Endometrial microvascular endothelial cells (primary cell): Measurements from ENCODE around the gene SLC27A5. TPM values are rescaled to one million over a fixed set of nuclear protein-coding genes. Genes with fewer than 3 reads are reported as not detected.

Experiments used
- in situ Hi-C: cut with HindIII; loops from 2 replicates; pipeline ENCODE4 v1.10.0; 2017; ENCODE audit warnings: low sequenced_read_pairs, low pct_unique_long_range_greater_than_20kb; ENCODE audit errors: inconsistent ontology term
- total RNA-seq: library from RNA; depleted of rRNA; stranded (reverse); fragments of >200 nt; gene quantifications from one replicate; pipeline ENCODE4 v1.2.3, GENCODE V29; 2015; ENCODE audit errors: inconsistent ontology term

The SLC27A5 gene
- total RNA-seq, 1 donor from 2014 or later = 13.9 TPM

DNA sequence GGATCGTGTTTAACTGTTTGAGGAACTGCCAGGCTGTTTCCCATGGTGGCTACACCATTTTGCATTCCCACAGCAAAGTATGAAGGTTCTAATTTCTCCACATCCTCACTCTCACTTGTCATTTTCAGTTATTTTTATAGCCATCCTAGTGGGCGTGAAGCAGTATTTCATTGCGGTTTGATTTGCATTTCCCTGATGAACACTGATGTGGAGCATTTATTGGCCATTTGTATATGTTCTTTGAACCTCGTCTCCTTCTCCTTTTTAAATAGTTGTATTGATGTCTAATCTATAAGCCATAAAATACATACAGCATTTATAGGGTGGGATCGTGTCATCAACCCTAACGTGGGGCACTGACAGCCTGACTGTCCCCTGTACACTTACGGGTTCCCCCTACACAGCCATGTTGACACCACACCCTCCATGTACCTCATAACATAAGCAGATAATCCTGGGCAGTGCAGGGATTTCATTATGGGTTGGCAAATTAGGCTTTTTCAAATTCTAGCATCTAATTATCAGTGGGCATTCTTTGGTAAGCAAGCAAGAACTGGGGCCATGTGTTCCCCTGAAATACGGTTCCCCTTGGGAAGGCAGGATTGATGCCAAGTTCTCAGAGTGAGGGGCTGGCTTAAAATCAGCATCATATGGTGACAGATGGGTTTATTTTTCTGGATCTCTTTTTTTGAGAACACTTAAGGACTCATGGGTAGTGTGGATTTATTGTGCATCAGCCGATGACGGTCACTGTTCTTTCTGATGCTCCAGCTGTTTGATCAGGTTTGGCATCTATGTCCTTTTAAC lies 19.4 kb upstream of the SLC27A5 start:
- in situ Hi-C loops = no loop called here

DNA sequence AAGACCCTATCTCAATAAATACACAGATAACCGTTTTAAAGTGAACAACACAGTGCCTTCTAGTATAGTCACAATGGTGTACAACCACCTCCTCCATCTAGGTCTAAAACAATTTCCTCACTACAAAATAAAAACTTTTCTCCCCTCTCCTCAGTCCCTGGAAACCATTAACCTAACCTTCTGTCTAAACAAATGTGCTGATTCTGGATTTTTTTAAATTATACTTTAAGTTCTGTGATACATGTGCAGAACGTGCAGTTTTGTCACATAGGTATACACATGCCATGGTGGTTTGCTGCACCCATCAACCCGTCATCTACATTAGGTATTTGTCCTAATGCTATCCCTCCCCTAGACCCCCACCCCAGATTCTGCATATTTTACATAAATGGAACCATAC lies 17.6 kb upstream of the SLC27A5 start:
- in situ Hi-C loops = no loop called here

DNA sequence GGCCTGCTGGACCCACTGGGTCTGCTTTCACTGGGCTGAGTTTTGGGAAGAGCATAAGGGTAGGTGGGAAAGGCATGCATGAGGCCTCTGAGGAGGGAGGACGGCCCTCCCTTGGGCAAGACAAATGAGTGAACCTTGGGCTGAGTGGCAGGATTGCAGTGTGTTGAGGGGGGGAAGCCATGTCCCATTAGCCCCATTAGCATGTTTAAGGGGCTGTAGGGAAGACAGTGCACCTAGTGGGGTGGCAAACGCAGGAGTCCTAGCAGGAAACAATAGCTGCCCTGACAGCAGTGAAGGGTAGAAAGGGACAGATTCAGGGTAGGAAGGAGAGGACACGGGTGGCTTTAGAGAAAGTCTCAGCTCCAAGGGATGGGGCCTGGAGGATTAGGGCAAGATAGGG lies 10.9 kb upstream of the SLC27A5 start:
- in situ Hi-C loops = no loop called here

DNA sequence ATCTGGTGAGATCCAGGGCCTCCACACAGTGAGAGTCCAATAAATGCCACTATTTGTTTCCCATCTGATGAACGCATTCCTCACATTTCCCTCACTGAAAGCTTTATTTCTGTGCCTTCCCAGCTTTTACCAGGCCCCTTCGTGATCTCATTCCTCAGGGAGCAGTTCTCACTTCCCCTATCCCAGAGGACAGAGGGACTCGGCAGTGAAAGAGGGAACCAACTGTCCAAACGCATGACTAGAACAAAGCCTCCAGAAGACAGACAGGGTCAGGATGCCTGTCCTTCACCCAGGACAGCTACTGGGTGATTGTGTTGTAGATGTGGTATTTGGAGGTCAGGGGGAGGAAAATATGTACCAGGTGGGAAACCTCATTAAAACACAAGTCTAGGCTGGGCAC lies 9.9 kb upstream of the SLC27A5 start:
- in situ Hi-C loops = no loop called here

DNA sequence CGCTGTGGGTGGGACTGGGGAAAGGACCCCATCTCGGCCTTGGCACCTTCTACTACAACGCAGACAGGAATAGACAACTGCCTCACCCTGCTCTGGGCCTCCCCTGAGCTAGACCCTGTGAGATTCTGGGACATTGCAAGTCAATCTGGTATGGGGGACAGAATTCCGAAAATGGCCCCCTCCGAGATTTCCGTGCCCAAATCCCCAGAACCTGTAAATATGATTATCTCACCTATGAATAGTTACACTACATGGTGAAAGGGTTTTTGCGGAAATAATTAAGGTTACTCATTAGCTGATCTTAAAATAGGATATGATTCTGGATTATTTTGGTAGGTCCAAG lies 8.4 kb upstream of the SLC27A5 start:
- in situ Hi-C loops = no loop called here

DNA sequence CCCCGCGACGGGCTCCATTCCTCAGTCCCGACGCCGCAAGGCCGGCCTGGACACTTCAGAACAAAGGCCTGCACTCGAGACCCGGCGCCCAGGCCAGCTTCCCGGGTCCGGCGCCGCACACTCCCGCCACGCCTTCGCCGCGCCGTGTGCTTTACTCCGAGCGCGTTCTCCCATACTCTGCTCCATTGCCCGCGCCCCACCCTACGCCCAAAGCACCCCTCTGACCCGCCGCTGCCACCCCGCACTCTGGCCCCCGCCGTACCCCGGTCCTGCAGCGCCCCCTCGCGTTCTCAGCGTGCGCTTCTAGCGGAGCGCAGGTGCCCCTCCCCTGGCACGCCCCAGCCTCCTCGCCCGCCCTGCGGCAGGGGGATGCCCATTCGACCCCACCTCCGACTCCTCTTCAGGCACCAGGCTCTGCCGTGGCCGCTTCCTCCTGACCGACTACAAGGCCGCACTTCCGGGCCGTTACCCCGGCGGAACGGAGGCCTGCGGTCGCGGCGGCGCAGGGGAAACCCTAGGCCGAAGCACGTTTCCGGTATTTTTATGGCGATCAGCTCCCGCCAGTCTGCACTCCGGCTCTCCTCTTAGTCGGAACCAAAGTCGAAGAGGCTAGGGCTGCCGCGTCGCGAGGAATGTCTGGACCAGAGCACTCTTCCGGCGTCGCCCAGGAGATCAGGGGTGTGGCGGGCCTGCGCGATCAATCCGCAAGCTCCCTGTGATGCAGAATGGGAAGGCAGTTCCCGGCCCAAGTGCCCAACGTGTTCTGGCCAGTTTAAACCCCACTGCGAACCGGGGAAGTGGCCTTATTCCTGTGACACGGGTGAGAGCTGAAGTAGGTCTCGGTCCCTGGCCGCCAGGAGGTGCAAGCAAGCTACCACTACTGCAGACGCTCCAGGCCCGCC lies 7.8 kb upstream of the SLC27A5 start, which contains the start of gene ZBTB45:
ZBTB45 (minus strand) TSS at position 456 of the 902 bp plus-strand sequence. CDS start 2,137 bp downstream, outside the sequence.
- in situ Hi-C loops = no loop called here

DNA sequence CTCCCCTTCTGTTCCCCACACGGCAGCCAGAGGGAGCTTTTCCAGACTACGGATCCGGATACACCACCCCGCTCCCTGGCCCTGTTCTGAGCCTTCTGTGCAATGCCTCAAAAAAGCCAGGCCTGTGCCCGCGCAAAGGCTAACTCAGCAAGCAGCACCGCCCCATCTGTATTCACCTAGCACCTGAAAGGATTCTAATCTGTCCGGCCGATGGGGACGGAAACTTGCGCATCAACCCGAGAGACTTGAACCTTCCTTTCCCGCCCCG lies 7.2 kb upstream of the SLC27A5 start:
- in situ Hi-C loops = no loop called here

DNA sequence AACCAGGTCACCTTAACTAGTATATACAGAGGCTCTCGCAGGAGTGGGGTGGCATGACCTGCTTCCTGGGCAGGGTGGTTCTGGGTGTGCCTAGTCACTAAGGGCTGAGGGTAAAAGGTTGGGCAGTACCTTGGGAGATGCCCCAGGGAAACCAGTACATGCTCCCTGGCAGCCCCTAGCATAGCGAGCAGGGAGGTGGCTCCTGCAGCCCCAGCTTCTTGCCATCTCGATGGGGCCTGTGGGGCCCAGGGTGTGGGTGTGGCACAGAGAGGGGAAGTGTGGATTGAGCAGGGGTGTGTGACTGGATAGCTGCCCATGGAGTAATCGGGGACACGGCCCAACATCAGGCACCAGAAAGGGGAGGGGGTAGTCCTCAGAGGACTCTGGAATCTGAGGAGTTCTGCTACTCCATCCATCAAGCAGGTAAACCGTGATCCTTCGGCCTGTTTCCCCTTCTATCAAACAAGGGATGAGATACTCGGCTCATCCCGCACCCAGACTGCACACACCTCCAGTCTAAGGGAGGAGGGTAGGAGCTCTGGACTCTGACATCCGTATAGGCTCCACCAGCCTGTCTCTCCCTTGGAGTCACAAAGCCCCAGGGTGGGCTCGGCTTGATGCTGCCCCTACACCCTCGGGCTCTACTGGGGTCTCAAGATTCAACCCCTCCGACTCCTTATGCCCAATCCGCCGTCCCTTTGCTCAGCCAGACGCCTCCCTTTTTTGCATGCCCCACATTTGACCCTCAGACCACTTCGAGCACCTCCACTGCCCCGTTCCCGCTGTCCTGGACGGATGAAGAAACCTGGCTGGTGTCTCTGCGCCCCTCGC lies 6.7 kb upstream of the SLC27A5 start:
- in situ Hi-C loops = no loop called here

DNA sequence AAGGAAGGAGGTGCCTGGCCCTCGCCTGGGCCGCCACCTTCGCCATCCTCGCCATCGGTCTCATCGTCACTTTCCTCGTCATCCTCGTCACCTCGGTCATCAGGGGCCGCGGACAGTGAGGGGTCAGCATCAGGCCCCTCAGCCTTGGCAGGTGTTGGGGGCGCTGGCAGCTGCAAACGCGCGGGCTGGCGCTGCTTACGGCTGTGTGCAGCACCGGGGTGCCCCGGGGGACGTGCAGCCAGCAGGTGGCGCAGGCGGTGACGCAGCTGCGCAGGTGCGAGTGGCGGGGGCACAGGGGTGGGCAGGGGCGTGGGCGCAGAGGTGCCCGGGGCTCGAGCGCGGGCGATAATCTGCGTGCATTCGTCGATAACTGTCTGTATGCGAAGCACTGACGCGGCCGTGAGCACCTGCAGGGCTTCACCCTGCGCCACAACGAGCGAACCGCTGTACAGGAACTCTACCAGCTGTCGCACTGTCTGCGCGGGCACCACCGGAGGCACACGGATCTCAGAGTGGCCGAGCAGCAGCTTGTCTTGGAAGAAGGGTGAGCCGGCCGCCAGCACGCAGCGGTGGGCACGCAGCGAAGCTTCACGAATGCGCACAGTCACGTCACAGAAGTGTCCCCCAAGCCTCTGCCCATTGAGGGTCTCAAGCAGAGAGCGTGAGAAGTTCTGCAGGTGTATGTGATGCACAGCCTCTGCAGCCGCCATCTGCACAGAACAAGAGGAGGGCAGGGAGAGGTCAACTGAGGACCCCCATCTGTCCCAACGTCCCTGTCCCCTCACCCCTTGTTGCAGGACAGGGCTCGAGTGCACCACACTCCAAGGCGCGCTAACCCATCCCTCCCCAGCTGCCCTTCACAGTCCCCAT lies 5.4 kb upstream of the SLC27A5 start:
- in situ Hi-C loops = no loop called here

DNA sequence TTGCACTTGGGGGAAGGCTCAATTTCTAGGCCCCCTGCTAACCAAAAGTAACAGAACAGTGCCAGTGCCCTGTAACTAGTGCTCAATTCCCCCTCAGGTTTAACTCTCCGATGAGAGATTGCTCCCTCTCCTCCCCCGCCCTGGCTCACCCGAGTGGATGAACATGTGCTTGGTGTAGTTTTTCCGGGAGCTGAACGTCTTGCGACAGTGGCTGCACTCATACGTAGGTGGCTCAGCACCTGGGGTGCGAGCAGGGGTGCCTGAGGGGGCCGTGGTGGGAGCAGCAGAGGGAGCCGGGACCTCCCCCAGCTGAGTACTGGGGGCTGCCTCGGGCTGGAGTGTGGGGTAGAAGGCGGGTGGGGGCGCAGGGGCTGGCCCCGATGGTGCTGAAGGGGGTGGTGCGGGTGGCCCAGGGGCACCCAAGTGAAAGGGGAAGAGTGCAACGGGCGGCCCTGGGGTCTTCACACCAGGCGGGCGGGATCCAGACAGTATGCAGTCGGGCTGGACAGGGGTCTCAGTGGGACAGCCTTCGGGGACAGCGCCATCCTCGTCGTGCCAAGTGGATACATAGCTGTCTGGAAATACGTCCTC lies 4.5 kb upstream of the SLC27A5 start:
- in situ Hi-C loops = no loop called here

DNA sequence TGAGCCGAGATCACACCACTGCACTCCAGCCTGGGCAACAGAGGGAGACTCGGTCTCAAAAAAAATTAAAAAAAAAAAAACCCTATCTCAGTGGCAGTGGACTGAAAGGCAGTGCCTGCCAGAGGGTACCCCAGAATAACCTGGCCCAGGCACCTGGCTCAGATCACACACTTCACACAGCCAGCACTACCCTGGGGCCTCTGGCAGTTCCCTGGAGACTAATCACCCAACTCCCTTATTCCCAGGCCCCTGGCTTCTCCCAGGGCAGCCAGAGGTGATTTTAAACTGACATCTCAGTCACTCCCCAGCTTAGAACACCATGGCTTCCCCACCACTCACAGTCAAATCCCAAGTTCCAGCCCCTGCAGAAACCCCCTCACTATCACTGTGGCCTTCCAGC lies 3.5 kb upstream of the SLC27A5 start:
- in situ Hi-C loops = no loop called here

DNA sequence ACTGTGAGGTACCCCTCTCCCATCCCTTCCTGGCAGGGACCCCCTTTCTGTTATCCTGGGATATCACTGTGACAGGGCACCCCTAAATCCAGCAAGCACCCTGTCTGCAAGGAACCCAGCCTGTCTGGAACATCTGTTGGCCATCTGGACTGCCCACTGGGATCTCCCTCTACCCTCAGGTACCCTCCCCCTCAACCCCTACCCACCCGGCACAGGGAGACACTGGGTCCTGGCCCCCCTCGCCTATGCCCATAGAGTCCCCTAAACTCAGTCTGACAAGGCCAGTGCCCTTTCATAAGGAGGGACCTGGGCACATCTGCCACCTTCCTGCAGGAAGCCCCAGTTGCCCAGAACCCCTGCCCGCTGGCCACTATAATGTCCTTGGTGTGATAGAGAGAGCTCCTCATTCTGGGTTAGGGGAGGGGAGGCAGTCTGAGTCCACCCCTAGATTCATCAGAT lies 2.8 kb upstream of the SLC27A5 start:
- in situ Hi-C loops = no loop called here

DNA sequence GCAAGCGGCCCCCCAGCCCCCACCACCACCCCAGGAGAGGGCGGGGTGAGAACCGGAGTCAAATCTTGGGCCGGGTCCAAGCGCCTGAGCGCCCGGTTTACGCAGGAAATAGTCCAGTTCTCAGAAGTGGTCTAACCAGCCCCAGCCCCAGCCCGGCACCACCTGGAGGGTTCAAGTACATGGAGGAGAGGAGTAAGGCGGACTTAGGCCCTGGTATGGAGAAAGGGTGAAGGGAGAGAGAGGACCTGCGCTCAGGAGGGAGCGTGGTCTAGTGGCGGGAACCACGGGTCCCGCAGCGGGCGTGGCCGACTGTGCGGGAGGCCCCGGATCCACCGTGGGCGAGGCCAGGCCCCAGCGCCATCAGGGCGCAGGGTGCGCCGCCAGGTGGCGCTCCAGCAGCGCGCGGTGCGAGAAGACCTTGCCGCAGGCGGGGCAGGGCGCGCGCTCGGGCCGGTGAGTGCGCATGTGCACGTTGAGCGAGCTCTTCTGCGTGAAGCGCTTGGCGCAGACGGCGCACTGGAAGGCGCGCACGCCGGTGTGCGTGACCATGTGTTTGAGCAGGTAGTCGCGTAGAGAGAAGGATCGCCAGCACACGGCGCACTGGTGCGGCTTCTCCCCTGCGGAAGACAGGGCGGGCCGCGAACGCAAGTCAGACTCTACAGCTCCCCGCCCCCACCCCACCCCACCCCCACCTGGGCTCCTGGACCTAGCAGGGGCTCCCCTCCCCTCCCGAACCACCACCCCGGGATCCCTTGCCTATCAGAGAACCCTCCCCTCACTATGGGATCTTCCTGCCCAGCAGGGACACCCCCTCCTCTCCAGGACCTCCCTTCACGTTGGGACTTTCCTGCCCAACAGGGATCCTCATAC lies 2.1 kb upstream of the SLC27A5 start:
- in situ Hi-C loops = no loop called here

DNA sequence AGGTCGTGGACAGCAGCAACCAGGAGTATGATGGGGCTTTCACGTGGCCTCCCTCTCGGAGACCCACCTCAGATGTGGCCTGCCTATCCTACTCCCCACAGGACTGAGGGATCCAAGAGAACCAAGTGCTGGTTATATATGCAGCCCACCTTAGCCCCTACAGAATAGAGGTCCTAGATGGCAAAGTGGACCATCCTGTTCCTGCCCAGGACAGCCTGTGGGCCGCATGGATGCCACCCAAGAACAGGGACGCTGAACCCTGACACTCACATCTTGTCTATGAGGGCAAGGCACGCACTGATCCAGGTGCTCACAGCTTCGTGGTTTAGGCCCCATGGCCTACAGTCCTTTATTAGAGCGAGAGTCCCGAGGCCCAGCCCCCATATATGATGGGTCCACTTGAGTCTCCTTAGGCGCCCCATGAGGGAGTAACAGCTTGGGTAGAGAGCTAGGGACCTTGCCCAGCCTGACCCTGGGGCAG lies 1.5 kb upstream of the SLC27A5 start:
- in situ Hi-C loops = no loop called here

DNA sequence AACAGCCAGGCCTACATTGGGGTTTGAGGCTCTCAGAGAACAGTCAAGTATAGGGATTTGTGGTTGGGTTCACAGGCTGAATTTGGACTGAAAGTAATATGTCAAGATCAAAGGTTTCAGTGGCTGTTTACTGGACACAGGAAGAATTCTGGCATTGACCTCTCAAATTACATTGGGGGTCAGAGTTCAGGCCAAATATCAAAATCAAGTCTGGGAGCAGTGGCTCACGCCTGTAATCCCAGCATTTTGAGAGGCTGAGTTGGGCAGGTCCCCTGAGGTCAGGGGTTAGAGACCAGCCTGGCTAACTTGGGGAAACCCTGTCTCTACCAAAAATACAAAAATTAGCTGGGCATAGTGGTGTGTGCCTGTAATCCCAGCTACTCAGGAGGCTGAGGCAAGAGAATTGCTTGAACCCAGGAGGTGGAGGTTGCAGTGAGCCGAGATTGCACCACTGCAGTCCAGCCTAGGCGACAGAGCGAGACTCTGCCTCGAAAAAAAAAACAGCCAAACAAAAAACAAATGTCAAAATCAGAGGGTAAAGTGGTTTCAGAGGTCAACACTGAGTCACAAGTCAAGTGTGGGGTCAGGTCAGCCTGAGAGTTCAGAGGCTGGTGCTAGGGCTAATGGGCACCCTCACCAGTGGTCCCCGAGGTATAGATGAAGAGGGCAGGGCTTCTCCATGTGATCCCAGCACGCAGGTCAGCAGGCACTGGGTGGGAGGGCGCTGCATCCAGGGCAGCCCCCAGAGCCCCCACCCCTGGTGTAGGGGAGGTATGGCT lies 1.5 kb downstream of the SLC27A5 start:
- in situ Hi-C loops = no loop called here

DNA sequence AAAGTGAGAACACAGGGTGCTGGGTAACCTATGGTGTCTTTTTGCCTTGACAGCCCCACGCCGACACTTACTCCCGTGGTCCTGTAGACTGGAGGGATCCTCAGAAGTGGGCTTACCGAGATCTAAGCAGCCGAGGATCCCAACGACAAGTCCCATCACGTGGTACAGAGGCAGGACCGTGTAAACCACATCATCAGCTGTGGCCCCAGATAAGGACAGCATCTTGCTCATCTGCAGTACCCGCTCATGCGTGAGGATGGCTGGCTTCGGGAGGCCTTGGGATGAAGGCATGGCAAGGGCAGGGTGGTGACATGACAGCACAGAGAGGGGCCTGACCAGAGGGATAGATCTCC lies 2.1 kb downstream of the SLC27A5 start:
- in situ Hi-C loops = no loop called here
